GM21825 (cell line): Measurements from ENCODE around the gene ARHGEF10L.

Source experiments
- ATAC-seq: cut with Tn5 transposase; IDR thresholded peaks from one replicate; pipeline ENCODE4 v1.9.1; 2021; ENCODE audit warnings: mild to moderate bottlenecking, moderate library complexity; ENCODE audit not compliant: unreplicated experiment

The ARHGEF10L gene

GRCh38 chr1:17566892-17567291, 27.4 kb downstream of the ARHGEF10L start:
- ATAC-seq: no peak

GRCh38 chr1:17567582-17567981, 28.1 kb downstream of the ARHGEF10L start:
- no peak for ATAC-seq

DNA sequence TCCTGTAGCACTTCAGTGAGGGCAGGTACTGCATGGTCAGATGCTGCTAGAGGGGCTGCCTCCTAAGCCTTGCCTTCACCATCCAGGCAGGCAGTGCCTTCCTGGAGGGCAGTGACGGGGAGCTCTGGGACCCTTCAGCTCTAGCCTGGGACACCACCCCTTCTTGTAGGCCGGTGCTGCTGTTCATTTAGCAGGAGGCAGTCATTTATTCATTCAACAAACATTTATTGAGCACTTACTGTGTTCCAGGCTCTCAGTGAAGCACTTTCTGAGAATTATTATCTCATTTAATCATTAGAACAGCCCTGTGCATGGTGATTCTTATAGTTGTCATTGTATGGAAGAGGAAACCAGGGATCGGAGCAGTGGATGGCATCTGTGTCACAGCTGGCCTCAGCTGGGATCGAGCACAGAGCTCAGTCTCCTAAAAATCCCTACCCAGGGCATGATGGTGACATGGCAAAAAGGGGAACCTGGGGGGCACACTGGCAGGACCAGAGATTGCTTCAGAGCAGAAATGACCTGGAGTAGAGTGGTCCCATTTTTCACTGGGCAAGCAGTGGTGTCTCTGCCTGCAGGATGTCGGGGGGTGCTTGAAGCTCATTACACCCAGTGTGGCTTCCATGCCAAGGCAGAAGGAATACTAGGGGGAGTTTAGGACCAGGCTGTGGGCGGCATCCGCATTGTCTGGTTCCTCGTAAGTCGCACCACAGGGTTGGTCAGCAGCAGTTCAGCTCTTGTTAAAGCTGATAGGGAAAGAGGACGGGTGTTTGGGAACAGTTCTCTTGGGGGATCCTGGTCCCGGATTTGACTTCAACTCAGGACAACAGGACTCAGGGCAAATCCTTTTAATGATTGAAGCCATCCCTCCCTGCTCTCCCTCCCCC, 28.8 kb downstream of the ARHGEF10L start:
- no peak for ATAC-seq

DNA sequence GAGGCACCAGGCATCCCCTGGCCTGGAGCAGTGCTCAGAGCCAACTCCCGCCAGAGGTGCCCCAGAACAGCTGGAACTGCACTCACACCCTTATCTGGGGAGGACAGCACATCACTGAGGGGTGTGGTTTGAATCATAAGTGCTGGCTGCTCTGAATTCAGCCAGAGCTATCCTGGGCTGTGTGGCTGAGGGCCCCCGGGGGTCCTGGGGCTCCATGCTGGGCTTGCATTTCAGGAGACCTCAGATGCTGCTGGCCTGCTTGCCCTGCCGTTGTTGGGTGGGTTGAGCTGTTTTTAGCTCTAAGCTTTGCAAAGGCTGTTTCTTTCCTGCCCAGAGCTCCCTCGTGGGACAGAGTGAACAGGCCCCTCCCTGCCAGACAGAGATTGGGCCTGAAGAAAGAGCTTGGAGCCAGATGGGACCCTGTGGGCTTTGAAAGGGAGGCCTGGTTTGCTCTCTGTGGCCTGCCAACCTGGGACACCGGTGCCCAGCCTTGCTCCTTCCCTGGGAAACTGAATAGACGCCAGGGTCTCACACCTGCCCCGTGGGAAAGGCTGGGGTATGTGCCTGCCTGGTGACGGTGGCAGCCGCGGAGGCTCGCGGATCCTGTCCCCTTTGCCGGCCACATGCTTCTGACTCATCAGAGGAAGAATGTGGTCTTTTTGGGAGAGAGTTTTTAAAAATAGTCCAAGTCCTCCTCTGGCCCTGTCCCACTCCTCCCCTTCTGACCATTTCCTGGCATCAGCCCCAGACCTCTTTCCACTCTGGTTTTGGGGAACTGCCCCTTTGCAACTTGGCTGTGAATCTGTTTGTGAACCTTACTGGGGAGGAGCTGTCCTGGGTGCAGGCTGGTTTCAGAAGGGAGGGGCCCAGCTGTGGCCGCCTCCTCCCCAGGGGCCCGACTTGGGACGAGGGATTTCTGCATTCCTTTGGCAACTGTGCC, 30.0 kb downstream of the ARHGEF10L start:
- no peak for ATAC-seq

GRCh38 chr1:17570228-17570627, 30.7 kb downstream of the ARHGEF10L start:
- ATAC-seq: no peak

GRCh38 chr1:17572264-17572985, 32.9 kb downstream of the ARHGEF10L start:
- no peak for ATAC-seq

DNA sequence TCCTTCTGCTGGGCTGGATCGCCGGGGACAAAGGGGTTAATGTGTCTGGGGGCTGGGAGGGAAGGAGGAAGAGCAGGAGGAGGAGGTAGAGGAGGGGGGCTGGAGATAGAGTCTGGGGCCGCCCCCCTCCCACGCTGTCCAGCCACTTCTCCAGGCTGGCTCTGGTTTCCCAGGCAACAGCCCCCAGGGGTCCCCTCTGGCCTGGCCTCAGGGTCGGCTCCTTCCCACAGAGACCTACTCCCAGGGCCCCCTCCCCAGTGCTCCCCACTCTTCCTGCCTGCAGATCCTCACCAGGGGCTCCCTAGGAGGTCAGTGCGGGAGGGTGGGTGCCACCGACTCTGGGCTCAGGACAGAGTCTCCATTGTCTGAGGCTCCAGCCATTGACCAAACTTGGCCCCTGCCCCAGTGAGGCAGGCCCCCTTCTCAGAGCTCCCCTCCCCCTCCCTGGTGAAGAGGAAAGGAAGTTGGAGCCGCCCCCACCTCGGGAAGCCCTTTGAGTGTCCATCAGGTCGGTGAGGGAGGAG, 34.1 kb downstream of the ARHGEF10L start:
- ATAC-seq: no peak

GRCh38 chr1:17574516-17574915, 35.0 kb downstream of the ARHGEF10L start:
- ATAC-seq: no peak

GRCh38 chr1:17575797-17576518, 36.5 kb downstream of the ARHGEF10L start:
- ATAC-seq: no peak

- no peak for ATAC-seq
Observed at GRCh38 chr1:17576519-17576853, 37.0 kb downstream of the ARHGEF10L start.

GRCh38 chr1:17577907-17578297, 38.4 kb downstream of the ARHGEF10L start:
- ATAC-seq: no peak

- no peak for ATAC-seq
Observed at GRCh38 chr1:17579951-17580939, 40.7 kb downstream of the ARHGEF10L start.

DNA sequence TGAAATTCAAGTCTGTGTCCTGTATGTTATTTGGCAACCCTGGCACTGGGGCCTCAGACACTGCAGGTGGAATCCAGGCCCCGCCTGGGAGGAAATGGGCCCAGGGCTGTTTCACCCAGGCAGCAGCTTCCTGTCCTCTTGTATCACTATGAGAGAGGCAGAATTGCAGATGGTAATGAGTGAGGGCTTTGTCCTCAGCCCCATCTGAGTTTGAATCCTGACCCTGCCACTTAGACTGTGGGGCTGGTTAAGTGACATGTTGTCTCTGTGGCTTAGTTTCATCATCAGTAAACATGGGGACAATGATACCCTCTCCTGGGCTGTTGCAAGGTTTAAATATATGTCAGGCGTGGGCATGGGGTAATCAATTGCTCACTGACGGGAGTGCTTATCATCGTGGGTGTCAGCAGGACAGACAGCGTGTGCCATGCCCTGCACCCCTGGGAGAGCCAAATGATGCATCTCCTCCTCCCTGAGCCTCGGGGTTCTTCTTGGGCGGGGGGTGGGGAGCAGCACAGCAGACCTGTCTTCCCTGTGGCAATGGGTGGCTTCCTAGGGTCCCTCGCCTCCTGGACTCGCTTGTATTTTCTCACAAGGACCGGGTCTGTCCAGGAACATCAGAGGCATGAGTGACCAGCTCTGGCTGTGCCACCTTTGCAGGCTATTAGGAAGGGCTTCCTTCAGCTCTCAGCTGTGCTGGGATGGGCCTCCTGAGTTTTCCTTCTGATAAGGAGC, 42.1 kb downstream of the ARHGEF10L start:
- no peak for ATAC-seq

DNA sequence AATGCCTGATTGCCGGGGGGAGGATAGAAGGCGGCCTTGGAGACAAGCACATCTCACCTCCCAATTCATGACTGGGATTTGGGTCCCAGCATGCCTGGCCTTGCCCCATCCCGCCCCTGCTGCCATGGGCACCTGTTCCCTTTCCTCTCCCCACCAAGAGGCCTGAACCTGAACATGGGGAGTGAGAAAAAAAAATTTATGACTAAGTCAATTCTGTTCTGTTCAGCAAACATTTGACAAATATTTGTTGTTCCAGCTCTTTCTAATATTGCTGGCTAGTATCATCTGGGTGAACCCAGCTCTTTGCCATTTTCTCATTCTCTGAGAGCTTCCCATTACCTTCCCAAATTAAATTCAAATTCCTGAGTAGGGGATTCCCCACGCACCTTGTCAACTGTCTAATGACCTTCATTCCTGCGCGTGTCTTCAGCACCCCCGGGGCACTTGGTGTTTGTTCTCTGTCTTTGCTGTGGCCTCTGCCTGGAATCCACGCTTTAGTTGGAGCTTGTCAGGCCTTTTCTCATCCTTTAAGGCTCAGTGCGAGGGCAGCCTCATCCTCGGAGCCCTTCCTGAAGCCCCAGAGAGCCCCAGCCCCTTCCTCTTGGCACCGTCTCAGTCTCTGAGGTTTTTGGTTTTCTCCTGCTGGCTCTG, 42.8 kb downstream of the ARHGEF10L start:
- no peak for ATAC-seq

DNA sequence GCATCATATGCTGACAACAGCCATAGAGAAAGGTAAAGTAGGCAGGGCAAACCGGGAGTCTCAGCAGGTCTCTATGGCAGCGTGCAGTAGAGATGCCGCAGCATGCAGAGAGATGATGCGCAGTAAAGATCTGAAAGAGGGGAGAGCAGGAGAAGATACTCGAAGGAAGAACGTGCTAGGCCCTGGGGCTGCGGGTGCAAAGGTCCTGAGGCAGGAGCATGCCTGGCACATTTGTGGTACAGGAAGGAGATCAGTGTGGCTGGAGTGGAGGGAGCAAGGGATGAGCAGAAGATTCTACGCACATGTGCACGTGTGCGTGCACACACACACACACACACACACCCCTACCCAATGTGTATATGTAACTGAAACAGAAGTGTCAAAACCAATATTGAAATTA, 45.0 kb downstream of the ARHGEF10L start:
- no peak for ATAC-seq

DNA sequence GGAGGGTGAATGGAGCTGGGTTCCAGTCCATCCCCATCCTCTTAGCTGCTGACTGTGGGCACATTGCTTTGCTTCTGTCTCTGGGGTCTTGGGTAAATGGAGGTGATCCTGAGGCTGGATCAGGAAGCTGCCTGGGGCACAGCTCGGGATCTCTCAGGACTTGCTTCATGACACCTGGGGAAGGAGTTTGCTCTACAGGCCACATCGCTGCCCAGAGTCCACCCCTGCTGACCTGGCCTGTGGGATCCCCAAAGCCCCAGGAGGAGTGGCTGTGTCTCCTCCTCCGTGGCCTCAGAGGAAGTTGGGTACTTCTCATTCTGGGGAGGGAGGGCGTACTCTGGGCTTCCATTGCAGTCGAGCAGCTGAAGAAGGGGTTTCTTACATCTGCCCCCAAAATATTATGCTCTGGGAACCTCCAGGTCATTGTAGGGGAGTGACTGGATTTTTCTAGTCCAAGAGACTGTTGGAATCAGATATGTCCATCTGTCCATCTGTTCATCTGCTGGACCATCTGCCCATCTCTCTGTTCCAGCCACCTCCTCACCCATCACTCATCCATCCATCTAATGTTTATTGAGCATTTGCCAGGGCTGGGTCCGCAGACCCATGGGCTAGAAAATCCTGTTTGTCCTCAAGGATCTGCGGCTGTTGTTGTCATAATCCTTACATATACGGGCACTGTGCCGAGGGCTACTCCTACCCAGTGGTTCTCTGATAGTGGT, 45.9 kb downstream of the ARHGEF10L start:
- no peak for ATAC-seq
